Tibial artery (tissue), 4 donors: ENCODE data around the gene COL28A1.

Source experiments
- DNase-seq, 2 donors: peaks; one replicate each; pipeline ENCODE4 v3.0.0-alpha.2; 2019
- H3K27ac ChIP-seq, 2 donors: fragments of 200-600 bp; sonication (generic) in 1 of 2; 1 replicate in 1 of 2; 2 replicates in 1 of 2; pipeline ENCODE4 v1.5.1; 2018 to 2019; ENCODE audit warnings: mild to moderate bottlenecking in 1 of 2
- H3K27me3 ChIP-seq, 2 donors: fragments of 200-600 bp; sonication (generic) in 1 of 2; one replicate each; pipeline versions ENCODE4 v1.5.1 to v1.6.0; 2016 to 2019
- H3K36me3 ChIP-seq, 3 donors: fragments of 200-600 bp; sonication (generic) in 2 of 3; one replicate each; pipeline ENCODE4 v1.5.1; 2016 to 2019; ENCODE audit warnings: mild to moderate bottlenecking in 2 of 3
- H3K4me1 ChIP-seq, 4 donors: fragments of 200-600 bp; sonication (generic) in 2 of 4; 1 replicate in 3 of 4; 2 replicates in 1 of 4; pipeline ENCODE4 v1.5.1; 2016 to 2019
- H3K4me3 ChIP-seq, 2 donors: fragments of 200-600 bp; sonication (generic) in 1 of 2; 1 replicate in 1 of 2; 2 replicates in 1 of 2; pipeline ENCODE4 v1.5.1; 2018 to 2019; ENCODE audit warnings: mild to moderate bottlenecking in 2 of 2
- H3K9me3 ChIP-seq, 3 donors: fragments of 200-600 bp; sonication (generic) in 1 of 3; one replicate each; pipeline ENCODE4 v1.5.1; 2016 to 2019
- intact Hi-C: fragments of 100-400 bp; cut with DNase I; formaldehyde crosslinking; loops from one replicate; pipeline ENCODE4 v1.15.0; 2023; ENCODE audit warnings: low total_unique reads
- TF ChIP-seq, protein P1 (sequence below), 2 experiments: fragments of 200-600 bp in 1 of 2; fragments of 450-650 bp in 1 of 2; IDR thresholded peaks; one replicate each; pipeline ENCODE4 v1.5.1; 2017 to 2019; ENCODE audit warnings: antibody characterized with exemption in 2 of 2, mild to moderate bottlenecking in 1 of 2, moderate library complexity in 1 of 2

COL28A1 gene

DNA sequence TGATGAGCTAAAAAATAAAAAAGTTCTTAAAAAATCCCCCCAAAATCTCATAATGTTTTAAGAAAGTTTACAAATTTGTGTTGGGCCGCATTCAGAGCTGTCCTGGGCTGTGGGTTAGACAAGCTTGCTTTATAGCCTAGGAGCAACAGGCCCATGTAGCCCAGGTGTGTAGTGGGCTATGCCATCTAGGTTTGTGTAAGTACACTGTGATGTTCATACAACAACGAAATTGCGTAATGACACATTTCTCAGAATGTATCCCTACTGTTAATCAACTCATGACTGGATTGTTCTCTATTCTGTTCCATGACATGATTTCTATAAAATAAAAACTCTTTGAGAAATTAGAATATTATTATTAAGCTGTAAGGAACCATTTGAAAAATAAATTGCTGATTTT is 44.0 kb upstream of the COL28A1 start:
- Histone ChIP-seq H3K27ac (no peak overlapping the region), H3K9me3 (no peaks in the 10 kb centered on the region), H3K27me3 (no peaks in the 10 kb centered on the region), H3K4me1 (no peaks in the 10 kb centered on the region), H3K36me3 (peaks cover 0 to 8% (median 4%) of the 10 kb centered on the region in 3 donors), H3K4me3 (no peak overlapping the region)
- intact Hi-C loops, result loop anchor here (2.0 kb wide), 1 partner anchor 67 kb away; no protein-coding TSS in a partner anchor
- DNase-seq, result no peak
- TF ChIP-seq, protein P1, sequence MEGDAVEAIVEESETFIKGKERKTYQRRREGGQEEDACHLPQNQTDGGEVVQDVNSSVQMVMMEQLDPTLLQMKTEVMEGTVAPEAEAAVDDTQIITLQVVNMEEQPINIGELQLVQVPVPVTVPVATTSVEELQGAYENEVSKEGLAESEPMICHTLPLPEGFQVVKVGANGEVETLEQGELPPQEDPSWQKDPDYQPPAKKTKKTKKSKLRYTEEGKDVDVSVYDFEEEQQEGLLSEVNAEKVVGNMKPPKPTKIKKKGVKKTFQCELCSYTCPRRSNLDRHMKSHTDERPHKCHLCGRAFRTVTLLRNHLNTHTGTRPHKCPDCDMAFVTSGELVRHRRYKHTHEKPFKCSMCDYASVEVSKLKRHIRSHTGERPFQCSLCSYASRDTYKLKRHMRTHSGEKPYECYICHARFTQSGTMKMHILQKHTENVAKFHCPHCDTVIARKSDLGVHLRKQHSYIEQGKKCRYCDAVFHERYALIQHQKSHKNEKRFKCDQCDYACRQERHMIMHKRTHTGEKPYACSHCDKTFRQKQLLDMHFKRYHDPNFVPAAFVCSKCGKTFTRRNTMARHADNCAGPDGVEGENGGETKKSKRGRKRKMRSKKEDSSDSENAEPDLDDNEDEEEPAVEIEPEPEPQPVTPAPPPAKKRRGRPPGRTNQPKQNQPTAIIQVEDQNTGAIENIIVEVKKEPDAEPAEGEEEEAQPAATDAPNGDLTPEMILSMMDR (IDR thresholded peaks at IDR 0.05), result no peak

DNA sequence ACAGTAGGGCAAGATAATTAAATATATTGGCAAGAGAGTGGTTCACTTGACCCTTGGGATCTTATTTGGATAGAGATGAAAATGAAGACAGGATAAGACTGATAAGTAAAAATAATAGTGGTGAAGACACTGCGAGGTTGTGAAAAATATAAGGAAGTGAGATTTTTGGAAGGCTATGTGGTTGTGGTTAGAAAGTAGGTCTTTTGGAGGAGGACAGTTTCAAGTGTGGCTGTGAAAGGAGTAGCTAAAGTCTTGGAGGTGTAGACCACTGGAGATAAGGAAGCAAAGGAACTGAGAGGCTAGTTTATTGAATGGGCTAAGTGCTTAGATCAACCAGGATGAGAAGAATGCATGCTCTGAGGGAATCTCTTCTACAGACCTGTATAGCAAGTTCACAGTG is 42.2 kb upstream of the COL28A1 start:
- no peak overlapping the region for H3K4me3 ChIP-seq
- no peaks in the 10 kb centered on the region for H3K9me3 ChIP-seq
- no peaks in the 10 kb centered on the region for H3K27me3 ChIP-seq
- TF ChIP-seq, protein P1 (IDR thresholded peaks at IDR 0.05), result no peak
- H3K27ac ChIP-seq, result no peak overlapping the region
- intact Hi-C loops, result loop anchor here (2.0 kb wide), 1 partner anchor 65 kb away; no protein-coding TSS in a partner anchor
- DNase-seq, result no peak
- peaks cover 2 to 4% (median 2%) of the 10 kb centered on the region in 3 donors for H3K36me3 ChIP-seq
- H3K4me1 ChIP-seq, result no peaks in the 10 kb centered on the region

DNA sequence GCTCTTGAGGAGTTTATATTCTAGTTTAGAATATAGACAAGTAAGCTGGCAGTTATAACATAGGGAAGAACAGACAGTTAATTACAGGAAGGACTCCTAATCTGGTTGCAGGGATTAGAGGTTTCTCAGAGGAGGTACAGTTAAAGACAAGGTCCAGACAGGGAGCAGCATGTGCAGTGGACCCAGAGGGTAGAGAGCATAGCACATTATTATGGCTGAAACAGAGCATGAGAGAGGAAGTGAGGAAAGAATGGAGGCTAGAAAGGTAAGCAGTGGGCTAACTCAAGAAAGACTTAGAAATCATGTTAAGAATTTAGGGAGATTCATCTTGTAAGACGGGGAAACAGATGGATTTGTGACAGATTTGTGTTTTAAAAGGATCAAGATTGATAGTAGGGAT is 40.7 kb upstream of the COL28A1 start:
- Histone ChIP-seq H3K4me1 (no peaks in the 10 kb centered on the region), H3K9me3 (no peaks in the 10 kb centered on the region), H3K27me3 (no peaks in the 10 kb centered on the region), H3K4me3 (no peak overlapping the region), H3K36me3 (peaks cover 0 to 8% (median under 1%) of the 10 kb centered on the region in 3 donors), H3K27ac (no peak overlapping the region)
- no peak for DNase-seq
- intact Hi-C loops, result no loop called here
- TF ChIP-seq, protein P1 (IDR thresholded peaks at IDR 0.05), result no peak

DNA sequence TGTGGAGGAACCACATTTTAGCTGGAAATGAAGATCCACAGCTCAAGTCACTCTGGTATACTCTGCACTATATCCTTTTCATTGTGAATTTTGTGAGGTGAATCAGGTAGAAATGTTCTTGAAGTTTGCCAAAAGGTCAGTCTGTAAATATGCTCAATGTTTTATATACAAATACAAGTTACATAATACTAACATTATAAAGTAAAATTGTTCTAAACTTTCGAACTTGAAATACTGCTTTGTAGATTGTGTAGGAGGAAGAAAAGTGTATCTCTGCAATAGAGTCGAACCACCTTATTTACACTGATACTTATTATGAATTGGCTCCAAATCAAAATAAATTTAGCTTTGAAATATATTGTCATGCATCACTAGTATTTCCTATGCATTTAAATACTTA is 38.0 kb upstream of the COL28A1 start:
- TF ChIP-seq, protein P1 (IDR thresholded peaks at IDR 0.05), result no peak
- no peak for DNase-seq
- peaks cover 0 to 10% (median 6%) of the 10 kb centered on the region in 4 donors for H3K4me1 ChIP-seq
- H3K27me3 ChIP-seq, result no peaks in the 10 kb centered on the region
- H3K9me3 ChIP-seq, result no peaks in the 10 kb centered on the region
- H3K4me3 ChIP-seq, result no peak overlapping the region
- no peak overlapping the region for H3K27ac ChIP-seq
- H3K36me3 ChIP-seq, result peaks cover 0 to 8% (median 0%) of the 10 kb centered on the region in 3 donors
- intact Hi-C loops, result no loop called here

DNA sequence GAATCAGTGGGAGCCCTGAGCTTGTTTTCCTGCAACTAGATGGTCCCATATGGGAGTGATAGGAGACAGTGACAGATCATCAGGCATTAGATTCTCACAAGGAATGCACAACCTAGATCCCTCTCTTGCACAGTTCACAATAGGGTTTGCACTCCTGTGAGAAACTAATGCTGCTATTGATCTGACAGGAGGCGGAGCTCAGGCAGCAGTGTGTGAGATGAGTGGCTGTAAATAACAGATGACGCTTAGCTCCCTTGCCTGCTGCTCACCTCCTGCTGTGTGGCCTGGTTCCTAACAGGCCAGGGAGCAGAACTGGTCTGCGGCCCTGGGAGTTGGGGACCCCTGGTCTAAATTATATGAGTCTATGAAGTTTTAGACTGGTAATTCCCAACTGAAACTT is 34.9 kb upstream of the COL28A1 start:
- no peak for DNase-seq
- no peak overlapping the region for H3K27ac ChIP-seq
- peaks cover 0 to 26% (median 18%) of the 10 kb centered on the region in 4 donors for H3K4me1 ChIP-seq
- H3K9me3 ChIP-seq, result no peaks in the 10 kb centered on the region
- TF ChIP-seq, protein P1 (IDR thresholded peaks at IDR 0.05), result no peak
- intact Hi-C loops, result no loop called here
- H3K4me3 ChIP-seq, result no peak overlapping the region
- peaks cover 0 to 8% (median 0%) of the 10 kb centered on the region in 3 donors for H3K36me3 ChIP-seq
- H3K27me3 ChIP-seq, result no peaks in the 10 kb centered on the region

DNA sequence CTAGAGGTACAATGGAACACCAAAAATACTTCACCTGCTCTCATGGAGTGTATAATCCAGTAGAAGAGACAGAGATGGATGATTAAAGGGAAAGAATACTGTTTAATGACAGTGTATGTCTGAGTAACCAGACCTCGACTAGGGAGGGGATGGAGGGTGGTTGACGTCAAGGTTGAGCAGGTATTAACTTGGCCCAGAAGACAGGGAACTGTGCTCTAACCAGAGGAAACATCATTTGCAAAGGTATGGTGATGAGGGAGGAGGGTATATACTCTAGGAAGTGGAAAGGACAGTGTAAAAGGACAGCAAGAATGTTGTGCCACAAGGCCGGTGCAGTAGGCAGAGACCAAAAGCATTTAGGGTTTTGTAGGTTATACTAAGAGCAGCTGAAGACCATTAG is 33.9 kb upstream of the COL28A1 start:
- Histone ChIP-seq H3K4me1 (peaks cover 0 to 26% (median 18%) of the 10 kb centered on the region in 4 donors), H3K27me3 (no peaks in the 10 kb centered on the region), H3K4me3 (no peak overlapping the region), H3K27ac (no peak overlapping the region), H3K9me3 (no peaks in the 10 kb centered on the region), H3K36me3 (peaks cover 0 to 8% (median 0%) of the 10 kb centered on the region in 3 donors)
- intact Hi-C loops, result no loop called here
- no peak for DNase-seq
- TF ChIP-seq, protein P1 (IDR thresholded peaks at IDR 0.05), result no peak
